Measurements from ENCODE around the gene CNNM4. TPM values are rescaled to one million over a fixed set of nuclear protein-coding genes. Genes with fewer than 3 reads are reported as not detected.

The CNNM4 gene
- total RNA-seq, 1 donor from 2014 or later, result 14.4 TPM

DNA sequence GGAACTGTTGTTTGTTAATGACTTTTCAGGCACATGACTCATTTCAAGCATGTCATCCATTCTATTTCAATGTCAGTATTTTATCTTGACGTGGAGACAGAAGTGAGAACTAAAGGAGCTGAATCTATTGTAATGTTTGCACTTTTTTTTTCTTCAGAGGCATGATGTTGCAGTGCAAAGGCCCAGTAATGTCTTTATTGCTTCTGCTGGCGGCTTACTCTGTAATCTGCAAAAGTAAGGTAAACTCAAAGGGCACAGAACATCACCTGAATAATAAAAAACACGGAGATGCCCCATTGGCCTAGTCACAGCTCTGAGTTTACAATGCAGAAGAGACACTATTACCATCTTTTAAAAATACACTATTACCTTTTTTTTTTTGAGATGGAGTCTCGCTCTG lies 53.0 kb downstream of the CNNM4 start:
- no peaks in the 10 kb centered on the region for H3K9me3 Mint-ChIP-seq
- H3K27me3 Mint-ChIP-seq (ENCODE audit: low read depth), result no peaks in the 10 kb centered on the region
- H3K27ac Mint-ChIP-seq (ENCODE audit: unreplicated experiment), result no peak overlapping the region
- peak overlapping the region; percentile 59 for H3K4me3 Mint-ChIP-seq
- peaks cover 30% of the 10 kb centered on the region for H3K4me1 Mint-ChIP-seq
- H3K36me3 Mint-ChIP-seq (ENCODE audit: low read depth), result peaks cover 3% of the 10 kb centered on the region
- TF ChIP-seq, protein P1, sequence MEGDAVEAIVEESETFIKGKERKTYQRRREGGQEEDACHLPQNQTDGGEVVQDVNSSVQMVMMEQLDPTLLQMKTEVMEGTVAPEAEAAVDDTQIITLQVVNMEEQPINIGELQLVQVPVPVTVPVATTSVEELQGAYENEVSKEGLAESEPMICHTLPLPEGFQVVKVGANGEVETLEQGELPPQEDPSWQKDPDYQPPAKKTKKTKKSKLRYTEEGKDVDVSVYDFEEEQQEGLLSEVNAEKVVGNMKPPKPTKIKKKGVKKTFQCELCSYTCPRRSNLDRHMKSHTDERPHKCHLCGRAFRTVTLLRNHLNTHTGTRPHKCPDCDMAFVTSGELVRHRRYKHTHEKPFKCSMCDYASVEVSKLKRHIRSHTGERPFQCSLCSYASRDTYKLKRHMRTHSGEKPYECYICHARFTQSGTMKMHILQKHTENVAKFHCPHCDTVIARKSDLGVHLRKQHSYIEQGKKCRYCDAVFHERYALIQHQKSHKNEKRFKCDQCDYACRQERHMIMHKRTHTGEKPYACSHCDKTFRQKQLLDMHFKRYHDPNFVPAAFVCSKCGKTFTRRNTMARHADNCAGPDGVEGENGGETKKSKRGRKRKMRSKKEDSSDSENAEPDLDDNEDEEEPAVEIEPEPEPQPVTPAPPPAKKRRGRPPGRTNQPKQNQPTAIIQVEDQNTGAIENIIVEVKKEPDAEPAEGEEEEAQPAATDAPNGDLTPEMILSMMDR (conservative IDR thresholded peaks at IDR 0.05), result no peak
- DNase-seq (ENCODE audit: low read depth, low spot score), result no peak

DNA sequence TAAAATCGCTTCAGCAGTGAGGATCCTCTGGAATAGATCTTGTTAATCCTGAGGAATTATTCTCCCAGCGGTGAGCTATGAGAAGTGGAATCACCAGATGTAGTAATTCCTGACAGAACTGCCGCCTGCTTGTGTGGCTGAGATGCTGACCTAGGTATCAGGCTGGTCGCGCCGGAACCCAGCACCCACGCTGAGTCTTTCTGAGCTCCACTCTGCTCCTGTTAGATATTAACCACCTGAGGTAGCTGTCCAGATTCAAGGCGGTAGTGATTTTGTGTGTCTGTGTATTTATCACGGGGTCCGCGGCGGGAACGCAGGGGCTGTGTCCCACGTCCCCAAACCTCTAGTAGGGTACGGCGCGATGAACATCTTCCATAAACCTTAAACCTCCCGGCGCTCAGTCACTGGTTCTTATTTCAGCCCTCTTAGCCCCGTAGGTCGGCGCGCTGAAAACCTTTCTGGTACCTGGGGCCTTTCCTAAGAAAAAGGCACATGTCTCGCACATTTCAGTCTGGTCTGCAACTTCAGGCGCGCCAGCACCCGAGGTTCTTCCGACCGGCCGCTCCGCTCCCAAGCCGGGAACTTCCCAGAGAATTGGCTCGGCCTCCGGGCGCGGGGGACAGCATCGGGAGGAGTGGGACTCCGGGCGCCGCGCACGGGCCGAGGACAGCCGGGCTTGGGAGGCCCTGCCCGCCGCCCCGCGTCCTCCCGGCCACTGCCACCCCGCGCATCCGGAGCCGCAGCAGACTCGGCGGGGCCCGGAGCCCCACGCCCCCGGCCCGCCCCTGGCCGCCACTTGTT lies 54.8 kb downstream of the CNNM4 start:
- H3K9me3 Mint-ChIP-seq, result no peaks in the 10 kb centered on the region
- no peak for DNase-seq (ENCODE audit: low read depth, low spot score)
- H3K36me3 Mint-ChIP-seq (ENCODE audit: low read depth), result peaks cover 10% of the 10 kb centered on the region
- peaks cover 42% of the 10 kb centered on the region for H3K4me1 Mint-ChIP-seq
- TF ChIP-seq, protein P1 (conservative IDR thresholded peaks at IDR 0.05), result no peak
- peak overlapping the region; percentile 24 for H3K27ac Mint-ChIP-seq (ENCODE audit: unreplicated experiment)
- H3K27me3 Mint-ChIP-seq (ENCODE audit: low read depth), result no peaks in the 10 kb centered on the region
- H3K4me3 Mint-ChIP-seq, result peak overlapping the region; percentile 90

DNA sequence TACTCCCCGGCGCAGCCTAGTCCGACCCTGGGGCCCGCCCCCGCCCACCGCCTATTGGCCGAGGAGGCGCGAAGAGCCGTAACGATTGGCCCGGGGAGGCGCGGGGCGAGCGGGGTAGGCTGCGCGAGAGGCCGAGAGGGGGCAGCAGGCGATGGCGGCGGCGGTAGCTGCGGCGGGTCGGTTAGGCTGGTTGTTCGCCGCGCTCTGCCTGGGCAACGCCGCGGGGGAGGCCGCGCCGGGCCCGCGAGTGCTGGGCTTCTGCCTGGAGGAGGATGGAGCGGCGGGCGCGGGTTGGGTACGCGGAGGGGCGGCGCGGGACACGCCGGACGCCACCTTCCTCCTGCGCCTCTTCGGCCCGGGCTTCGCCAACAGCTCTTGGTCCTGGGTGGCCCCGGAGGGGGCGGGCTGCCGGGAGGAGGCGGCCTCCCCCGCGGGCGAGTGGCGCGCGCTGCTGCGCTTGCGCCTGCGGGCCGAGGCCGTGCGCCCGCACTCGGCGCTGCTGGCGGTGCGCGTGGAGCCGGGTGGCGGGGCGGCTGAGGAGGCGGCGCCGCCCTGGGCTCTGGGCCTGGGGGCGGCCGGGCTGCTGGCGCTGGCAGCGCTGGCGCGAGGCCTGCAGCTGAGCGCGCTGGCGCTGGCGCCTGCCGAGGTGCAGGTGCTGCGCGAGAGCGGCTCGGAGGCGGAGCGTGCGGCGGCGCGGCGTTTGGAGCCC lies 55.6 kb downstream of the CNNM4 start, which contains the start of gene CNNM3:
TSS of gene CNNM3 (plus strand) at position 142 of the 709 bp plus-strand sequence. CDS start at position 152, 10 bp downstream.
- Mint-ChIP-seq H3K4me1 (peaks cover 47% of the 10 kb centered on the region), H3K27me3 (ENCODE audit: low read depth) (no peaks in the 10 kb centered on the region), H3K36me3 (ENCODE audit: low read depth) (peaks cover 10% of the 10 kb centered on the region), H3K4me3 (peak within 1 kb of the TSS; percentile 90), H3K9me3 (no peaks in the 10 kb centered on the region), H3K27ac (ENCODE audit: unreplicated experiment) (peak within 1 kb of the TSS; percentile 27)
- TF ChIP-seq, protein P1 (conservative IDR thresholded peaks at IDR 0.05), result peak; percentile 70
- DNase-seq (ENCODE audit: low read depth, low spot score), result peak; percentile 97

DNA sequence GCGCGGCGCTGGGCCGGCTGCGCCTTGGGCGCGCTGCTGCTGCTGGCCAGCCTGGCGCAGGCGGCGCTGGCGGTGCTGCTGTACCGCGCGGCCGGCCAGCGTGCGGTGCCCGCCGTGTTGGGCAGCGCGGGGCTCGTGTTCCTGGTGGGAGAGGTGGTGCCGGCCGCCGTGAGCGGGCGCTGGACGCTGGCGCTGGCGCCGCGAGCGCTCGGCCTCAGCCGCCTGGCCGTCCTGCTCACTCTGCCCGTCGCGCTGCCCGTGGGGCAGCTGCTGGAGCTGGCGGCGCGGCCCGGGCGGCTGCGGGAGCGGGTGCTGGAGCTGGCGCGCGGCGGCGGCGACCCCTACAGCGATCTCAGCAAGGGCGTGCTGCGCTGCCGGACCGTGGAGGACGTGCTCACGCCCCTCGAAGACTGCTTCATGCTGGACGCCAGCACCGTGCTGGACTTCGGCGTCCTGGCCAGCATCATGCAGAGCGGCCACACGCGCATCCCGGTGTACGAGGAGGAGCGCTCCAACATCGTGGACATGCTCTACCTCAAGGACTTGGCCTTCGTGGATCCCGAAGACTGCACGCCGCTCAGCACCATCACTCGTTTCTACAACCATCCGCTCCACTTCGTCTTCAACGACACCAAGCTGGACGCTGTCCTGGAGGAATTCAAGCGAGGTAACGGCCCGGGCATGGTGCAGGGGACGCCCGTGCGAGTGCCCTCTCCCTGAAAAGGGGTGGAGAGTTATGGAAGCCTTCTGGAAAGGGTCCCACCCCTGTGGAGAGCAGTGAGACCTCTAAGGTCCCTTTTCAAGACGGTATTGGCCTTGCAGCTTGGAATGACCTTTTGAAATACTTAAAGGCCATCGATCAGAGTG lies 56.4 kb downstream of the CNNM4 start:
- TF ChIP-seq, protein P1 (conservative IDR thresholded peaks at IDR 0.05), result no peak
- DNase-seq (ENCODE audit: low read depth, low spot score), result no peak
- Mint-ChIP-seq H3K4me3 (peak overlapping the region; percentile 90), H3K4me1 (peaks cover 50% of the 10 kb centered on the region), H3K27me3 (ENCODE audit: low read depth) (no peaks in the 10 kb centered on the region), H3K27ac (ENCODE audit: unreplicated experiment) (peak overlapping the region; percentile 27), H3K36me3 (ENCODE audit: low read depth) (peaks cover 10% of the 10 kb centered on the region), H3K9me3 (no peaks in the 10 kb centered on the region)

DNA sequence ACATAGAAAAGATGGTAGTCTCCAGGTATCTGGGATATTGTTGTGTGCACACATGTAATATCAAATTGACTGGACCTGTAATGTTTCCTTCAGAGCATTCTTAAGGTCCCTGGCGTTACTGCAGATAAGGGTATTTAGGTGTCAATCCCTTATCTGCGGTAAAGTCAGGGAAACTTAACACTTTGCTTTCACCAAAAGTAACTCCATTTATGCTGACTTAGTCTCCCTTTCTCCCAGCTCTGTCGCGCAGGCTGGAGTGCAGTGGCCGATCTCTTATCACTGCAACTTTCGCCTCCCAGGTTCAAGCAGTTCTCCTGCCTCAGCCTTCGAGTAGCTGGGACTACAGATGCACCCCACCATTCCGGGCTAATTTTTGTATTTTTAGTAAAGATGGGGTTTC lies 57.2 kb downstream of the CNNM4 start:
- no peak overlapping the region for H3K27ac Mint-ChIP-seq (ENCODE audit: unreplicated experiment)
- peaks cover 10% of the 10 kb centered on the region for H3K36me3 Mint-ChIP-seq (ENCODE audit: low read depth)

More for the DNA sequence above, 57.2 kb downstream of the CNNM4 start:
- DNase-seq (ENCODE audit: low read depth, low spot score), result no peak
- Mint-ChIP-seq H3K4me3 (peak overlapping the region; percentile 90), H3K4me1 (peaks cover 50% of the 10 kb centered on the region), H3K9me3 (no peaks in the 10 kb centered on the region), H3K27me3 (ENCODE audit: low read depth) (no peaks in the 10 kb centered on the region)
- TF ChIP-seq, protein P1 (conservative IDR thresholded peaks at IDR 0.05), result no peak

Data from neural crest cell (in vitro differentiated cells).